ENCODE measurements around the gene FSTL4. TPM values are rescaled to one million over a fixed set of nuclear protein-coding genes. Genes with fewer than 3 reads are reported as not detected.

The FSTL4 gene
- total and polyA plus RNA-seq, 2 donors from 2014 or later = 0.09 to 4.0 TPM

GRCh38 chr5:133554279-133554678 lies 58.1 kb downstream of the FSTL4 start:
- Histone ChIP-seq H3K27ac (ENCODE audit: low read depth in 2 of 2, low read length in 2 of 2) (no peak overlapping the region), H3K9ac (ENCODE audit: low read length in 3 of 3) (no peak overlapping the region), H3K36me3 (ENCODE audit: control insufficient read depth in 2 of 3, insufficient read depth in 3 of 3, low read length in 3 of 3) (no peaks in the 10 kb centered on the region), H3K4me3 (ENCODE audit: low read length in 3 of 3) (no peak overlapping the region), H3K4me1 (ENCODE audit: control insufficient read depth in 2 of 3, insufficient read depth in 2 of 3, low read depth in 1 of 3, low read length in 3 of 3) (no peaks in the 10 kb centered on the region), H3K27me3 (ENCODE audit: control insufficient read depth, insufficient read depth, low read length) (no peaks in the 10 kb centered on the region), H3K9me3 (ENCODE audit: control insufficient read depth in 2 of 3, insufficient read depth in 1 of 3, low read length in 3 of 3) (no peaks in the 10 kb centered on the region)
- TF ChIP-seq, protein P1, sequence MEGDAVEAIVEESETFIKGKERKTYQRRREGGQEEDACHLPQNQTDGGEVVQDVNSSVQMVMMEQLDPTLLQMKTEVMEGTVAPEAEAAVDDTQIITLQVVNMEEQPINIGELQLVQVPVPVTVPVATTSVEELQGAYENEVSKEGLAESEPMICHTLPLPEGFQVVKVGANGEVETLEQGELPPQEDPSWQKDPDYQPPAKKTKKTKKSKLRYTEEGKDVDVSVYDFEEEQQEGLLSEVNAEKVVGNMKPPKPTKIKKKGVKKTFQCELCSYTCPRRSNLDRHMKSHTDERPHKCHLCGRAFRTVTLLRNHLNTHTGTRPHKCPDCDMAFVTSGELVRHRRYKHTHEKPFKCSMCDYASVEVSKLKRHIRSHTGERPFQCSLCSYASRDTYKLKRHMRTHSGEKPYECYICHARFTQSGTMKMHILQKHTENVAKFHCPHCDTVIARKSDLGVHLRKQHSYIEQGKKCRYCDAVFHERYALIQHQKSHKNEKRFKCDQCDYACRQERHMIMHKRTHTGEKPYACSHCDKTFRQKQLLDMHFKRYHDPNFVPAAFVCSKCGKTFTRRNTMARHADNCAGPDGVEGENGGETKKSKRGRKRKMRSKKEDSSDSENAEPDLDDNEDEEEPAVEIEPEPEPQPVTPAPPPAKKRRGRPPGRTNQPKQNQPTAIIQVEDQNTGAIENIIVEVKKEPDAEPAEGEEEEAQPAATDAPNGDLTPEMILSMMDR (IDR thresholded peaks at IDR 0.05; ENCODE audit: borderline replicate concordance, extremely low read depth, insufficient read depth) = no peak
- no peak for FAIRE-seq
- no peak for DNase-seq
- intact Hi-C loops (cut with DNase I) = no loop called here

DNA sequence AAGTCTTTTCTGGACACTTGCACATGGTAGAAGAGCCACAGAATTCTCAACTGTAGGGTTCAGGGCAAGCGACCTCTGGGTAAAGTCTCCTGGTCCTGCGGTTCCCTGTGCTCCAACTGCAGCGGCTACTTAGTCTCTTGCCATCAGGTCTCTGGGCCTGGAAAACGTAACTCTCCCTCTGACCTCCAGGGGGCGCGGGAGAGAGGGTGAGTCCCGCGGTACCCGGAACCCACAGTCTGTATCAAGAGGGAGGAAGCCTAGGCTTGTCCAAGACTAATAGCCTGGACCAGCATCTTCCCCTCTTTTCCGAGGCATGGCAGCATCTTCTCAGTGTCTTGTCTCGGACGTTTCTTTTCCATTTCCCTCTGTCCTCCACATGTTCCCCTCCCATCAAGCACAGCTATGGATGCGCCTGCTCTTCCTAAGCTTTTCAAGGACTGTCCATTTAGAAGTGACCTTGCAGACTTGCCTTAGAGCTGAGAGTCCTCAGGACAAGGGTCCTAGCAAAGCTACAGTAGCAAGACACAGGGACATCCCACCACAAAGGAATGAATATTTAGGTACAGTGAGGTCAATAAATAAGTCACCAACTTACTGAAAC lies 59.3 kb downstream of the FSTL4 start:
- FAIRE-seq (no peak), DNase-seq (peak; percentile 50 to 78 (median 55))
- no peak overlapping the region for H3K9ac ChIP-seq (ENCODE audit: low read length in 3 of 3)
- no peaks in the 10 kb centered on the region for H3K9me3 ChIP-seq (ENCODE audit: control insufficient read depth in 2 of 3, insufficient read depth in 1 of 3, low read length in 3 of 3)
- H3K27me3 ChIP-seq (ENCODE audit: control insufficient read depth, insufficient read depth, low read length) = no peaks in the 10 kb centered on the region
- intact Hi-C loops (cut with DNase I) = no loop called here
- TF ChIP-seq, protein P1 (IDR thresholded peaks at IDR 0.05; ENCODE audit: borderline replicate concordance, extremely low read depth, insufficient read depth) = peak; percentile 56
- H3K27ac ChIP-seq (ENCODE audit: low read depth in 2 of 2, low read length in 2 of 2) = no peak overlapping the region
- no peaks in the 10 kb centered on the region for H3K4me1 ChIP-seq (ENCODE audit: control insufficient read depth in 2 of 3, insufficient read depth in 2 of 3, low read depth in 1 of 3, low read length in 3 of 3)
- H3K4me3 ChIP-seq (ENCODE audit: low read length in 3 of 3) = no peak overlapping the region
- H3K36me3 ChIP-seq (ENCODE audit: control insufficient read depth in 2 of 3, insufficient read depth in 3 of 3, low read length in 3 of 3) = no peaks in the 10 kb centered on the region

GRCh38 chr5:133546500-133546899 lies 65.8 kb downstream of the FSTL4 start:
- Histone ChIP-seq H3K27ac (ENCODE audit: low read depth in 2 of 2, low read length in 2 of 2) (no peak overlapping the region), H3K9ac (ENCODE audit: low read length in 3 of 3) (no peak overlapping the region), H3K27me3 (ENCODE audit: control insufficient read depth, insufficient read depth, low read length) (no peaks in the 10 kb centered on the region), H3K36me3 (ENCODE audit: control insufficient read depth in 2 of 3, insufficient read depth in 3 of 3, low read length in 3 of 3) (no peaks in the 10 kb centered on the region), H3K4me3 (ENCODE audit: low read length in 3 of 3) (no peak overlapping the region), H3K4me1 (ENCODE audit: control insufficient read depth in 2 of 3, insufficient read depth in 2 of 3, low read depth in 1 of 3, low read length in 3 of 3) (no peaks in the 10 kb centered on the region), H3K9me3 (ENCODE audit: control insufficient read depth in 2 of 3, insufficient read depth in 1 of 3, low read length in 3 of 3) (no peaks in the 10 kb centered on the region)
- no peak for FAIRE-seq
- intact Hi-C loops (cut with DNase I) = no loop called here
- TF ChIP-seq, protein P1 (IDR thresholded peaks at IDR 0.05; ENCODE audit: borderline replicate concordance, extremely low read depth, insufficient read depth) = no peak
- DNase-seq = no peak

- no peak overlapping the region for H3K4me3 ChIP-seq (ENCODE audit: low read length in 3 of 3)
- no peak for FAIRE-seq
Measured at GRCh38 chr5:133544346-133544745, 68.0 kb downstream of the FSTL4 start.

More at GRCh38 chr5:133544346-133544745, 68.0 kb downstream of the FSTL4 start:
- Histone ChIP-seq H3K27me3 (ENCODE audit: control insufficient read depth, insufficient read depth, low read length) (no peaks in the 10 kb centered on the region), H3K9me3 (ENCODE audit: control insufficient read depth in 2 of 3, insufficient read depth in 1 of 3, low read length in 3 of 3) (no peaks in the 10 kb centered on the region), H3K9ac (ENCODE audit: low read length in 3 of 3) (no peak overlapping the region), H3K4me1 (ENCODE audit: control insufficient read depth in 2 of 3, insufficient read depth in 2 of 3, low read depth in 1 of 3, low read length in 3 of 3) (no peaks in the 10 kb centered on the region), H3K36me3 (ENCODE audit: control insufficient read depth in 2 of 3, insufficient read depth in 3 of 3, low read length in 3 of 3) (no peaks in the 10 kb centered on the region), H3K27ac (ENCODE audit: low read depth in 2 of 2, low read length in 2 of 2) (no peak overlapping the region)
- DNase-seq = no peak
- intact Hi-C loops (cut with DNase I) = no loop called here
- TF ChIP-seq, protein P1 (IDR thresholded peaks at IDR 0.05; ENCODE audit: borderline replicate concordance, extremely low read depth, insufficient read depth) = no peak
